HepG2 (cell line): ENCODE results near the gene ZMYND12. TPM values are rescaled to one million over a fixed set of nuclear protein-coding genes. Genes with fewer than 3 reads are reported as not detected.

Source experiments
- ATAC-seq: fragments of 200-7000 bp; cut with Tn5 transposase; 3 replicates; pipeline ENCODE4 v1.9.1; 2020; ENCODE audit warnings: mild to moderate bottlenecking, moderate library complexity
- BruUV-seq: library from RNA; stranded (reverse); fragments of 400-500 nt; replicated peaks from 2 replicates; lab custom pipeline; 2021; lab: Mats Ljungman, UMichigan
- CTCF ChIA-PET: fragments of 300-600 bp; formaldehyde crosslinking; extraction: SDS; loops from one replicate; lab custom pipeline; 2021; ENCODE audit warnings: low total read pairs, inconsistent platforms, low intra/inter-chr PET ratio; lab: Yijun Ruan, JAX
- POLR2A ChIA-PET: fragments of 350-600 bp; sonication (Branson Sonifier 250); formaldehyde crosslinking; loops from one replicate; lab custom pipeline; 2020; ENCODE audit warnings: antibody characterized with exemption, inconsistent platforms; lab: Yijun Ruan, JAX
- DNase-seq: peaks from one replicate; pipeline ENCODE4 v3.0.0-alpha.2; 2015; ENCODE audit warnings: low spot score
- FAIRE-seq: peaks from 3 replicates; lab custom pipeline; 2011; peaks lifted over from hg19 to GRCh38; lab: Jason Lieb, UNC
- H2AFZ ChIP-seq: one replicate; pipeline ENCODE4 v1.6.1; 2011; ENCODE audit warnings: low read length, inconsistent platforms
- H3K27ac ChIP-seq: fragments of 300-600 bp; 3 replicates; pipeline ENCODE4 v1.8.0; 2011; ENCODE audit warnings: mixed run types, mild to moderate bottlenecking, mixed read lengths, low read length, inconsistent platforms; ENCODE audit not compliant: insufficient read depth; ENCODE audit errors: extremely low read length
- H3K27me3 ChIP-seq, 2 experiments: fragments of 200-600 bp in 1 of 2; 2 replicates in 1 of 2; 3 replicates in 1 of 2; pipeline versions ENCODE4 v1.6.0 to v1.8.0; 2011; ENCODE audit warnings: low read length in 2 of 2, mild to moderate bottlenecking in 2 of 2, moderate library complexity in 2 of 2, inconsistent platforms in 1 of 2; ENCODE audit not compliant: insufficient read depth in 2 of 2, control insufficient read depth in 1 of 2
- H3K36me3 ChIP-seq, 2 experiments: fragments of 200-600 bp in 1 of 2; replicated peaks in 1 of 2; 2 replicates in 1 of 2; 3 replicates in 1 of 2; pipeline versions ENCODE4 v1.5.1 to v1.8.0; 2011; ENCODE audit warnings: low read length in 2 of 2, inconsistent platforms in 1 of 2; ENCODE audit not compliant: insufficient read depth in 2 of 2, control insufficient read depth in 1 of 2
- H3K4me1 ChIP-seq: 2 replicates; pipeline ENCODE4 v1.5.1; 2012; ENCODE audit warnings: low read length, inconsistent platforms; ENCODE audit not compliant: insufficient read depth
- H3K4me2 ChIP-seq: 2 replicates; pipeline ENCODE4 v1.6.0; 2011; ENCODE audit warnings: low read depth, low read length, inconsistent platforms
- H3K4me3 ChIP-seq, 3 experiments: fragments of 200-600 bp in 1 of 3; sonication (generic), shearing (Covaris generic) in 1 of 3; replicated peaks in 1 of 3; 2 replicates each; pipeline ENCODE4 v1.5.1; 2011 to 2016; ENCODE audit warnings: low read length in 3 of 3, inconsistent platforms in 2 of 3, low read depth in 2 of 3, mild to moderate bottlenecking in 2 of 3, control low read depth in 1 of 3, mixed read lengths in 1 of 3; ENCODE audit not compliant: insufficient read depth in 1 of 3
- H3K79me2 ChIP-seq: one replicate; pipeline ENCODE4 v1.6.1; 2011; ENCODE audit warnings: low read length, inconsistent platforms; ENCODE audit not compliant: insufficient read depth
- H3K9ac ChIP-seq: 2 replicates; pipeline ENCODE4 v1.6.0; 2011; ENCODE audit warnings: mild to moderate bottlenecking, low read depth, low read length, inconsistent platforms; ENCODE audit not compliant: insufficient read depth
- H3K9me3 ChIP-seq: 2 replicates; pipeline ENCODE4 v1.5.1; 2012; ENCODE audit warnings: mild to moderate bottlenecking, low read length
- H4K20me1 ChIP-seq: 2 replicates; pipeline ENCODE4 v1.6.0; 2011; ENCODE audit warnings: inconsistent platforms, mild to moderate bottlenecking, low read length, moderate library complexity; ENCODE audit not compliant: insufficient read depth
- HHEX ChIP-seq: IDR thresholded peaks from 2 replicates; pipeline ENCODE4 v1.6.1; 2016; ENCODE audit warnings: control low read depth
- HOXA5 ChIP-seq: sonication (generic); formaldehyde crosslinking; IDR thresholded peaks from 2 replicates; pipeline ENCODE4 v1.4.0; 2020; ENCODE audit warnings: missing genetic modification reagents
- JUND ChIP-seq: sonication (generic); formaldehyde crosslinking; IDR thresholded peaks from 2 replicates; pipeline ENCODE4 v1.8.0; 2022; ENCODE audit warnings: mild to moderate bottlenecking, missing genetic modification reagents
- NR2F6 ChIP-seq, 2 experiments: IDR thresholded peaks; 2 replicates each; pipeline ENCODE4 v1.6.1; 2016; ENCODE audit warnings: antibody characterized with exemption in 1 of 2, mild to moderate bottlenecking in 1 of 2
- PITX1 ChIP-seq: sonication (generic); formaldehyde crosslinking; IDR thresholded peaks from 2 replicates; pipeline ENCODE4 v1.5.1; 2020; ENCODE audit warnings: mild to moderate bottlenecking, missing genetic modification reagents
- ZC3H4 ChIP-seq: sonication (generic); formaldehyde crosslinking; IDR thresholded peaks from 2 replicates; pipeline ENCODE4 v1.4.0; 2020; ENCODE audit warnings: missing genetic modification reagents, borderline replicate concordance
- ZKSCAN8 ChIP-seq: IDR thresholded peaks from 2 replicates; pipeline ENCODE4 v1.6.1; 2016; ENCODE audit warnings: borderline replicate concordance, missing genetic modification reagents, missing compliant biosample characterization
- ZNF264 ChIP-seq: sonication (generic); formaldehyde crosslinking; IDR thresholded peaks from 2 replicates; pipeline ENCODE4 v1.4.0; 2020; ENCODE audit warnings: missing genetic modification reagents
- ZNF337 ChIP-seq: sonication (generic); formaldehyde crosslinking; IDR thresholded peaks from 2 replicates; pipeline ENCODE4 v1.5.1; 2020; ENCODE audit warnings: missing genetic modification reagents, low read depth, mild to moderate bottlenecking, borderline replicate concordance
- ZNF496 ChIP-seq: sonication (generic); formaldehyde crosslinking; IDR thresholded peaks from 2 replicates; pipeline ENCODE4 v1.8.1; 2023; ENCODE audit warnings: mild to moderate bottlenecking, moderate library complexity, missing genetic modification reagents; ENCODE audit not compliant: insufficient replicate concordance
- ZNF761 ChIP-seq: sonication (generic); formaldehyde crosslinking; conservative IDR thresholded peaks from 2 replicates; pipeline ENCODE4 v1.4.0; 2020; ENCODE audit warnings: mild to moderate bottlenecking, missing genetic modification reagents
- ZNF772 ChIP-seq: sonication (generic); formaldehyde crosslinking; IDR thresholded peaks from 2 replicates; pipeline ENCODE4 v1.5.0; 2020; ENCODE audit warnings: mild to moderate bottlenecking, missing genetic modification reagents
- WGBS: methylation state at CpG from one replicate; pipeline ENCODE4 v1.1.6; 2017; ENCODE audit warnings: low lambda C conversion rate; 5-methylcytosine and 5-hydroxymethylcytosine counted together
- in situ Hi-C: cut with HindIII; loops from 2 replicates; pipeline ENCODE4 v1.10.0; 2017; ENCODE audit warnings: low pct_unique_long_range_greater_than_20kb; ENCODE audit not compliant: extremely low pct_ligation_motif_present
- intact Hi-C: fragments of 100-400 bp; cut with micrococcal nuclease; formaldehyde crosslinking; loops from one replicate; pipeline ENCODE4 v1.10.0; 2022; ENCODE audit not compliant: unreplicated experiment
- polyA plus RNA-seq, 8 experiments: library from polyadenylated mRNA; depleted of rRNA in 3 of 8; stranded (reverse) in 7 of 8; unstranded in 1 of 8; fragments of >200 nt; fragmentation: Illumina TruSeq in 4 of 8; extraction: Trizol in 4 of 8; gene quantifications; 2 replicates each; pipeline versions ENCODE4 v1.2.1 to v1.2.3, GENCODE V29; 2011 to 2016; ENCODE audit warnings: low read depth in 4 of 8, missing spikeins in 1 of 8, mixed read lengths in 1 of 8; ENCODE audit not compliant: insufficient read depth in 1 of 8
- total RNA-seq, 5 experiments: library from RNA; depleted of rRNA; stranded (reverse); fragments of >200 nt; fragmentation: Illumina TruSeq; extraction: Trizol; gene quantifications; 2 replicates each; pipeline ENCODE4 v1.2.3, GENCODE V29; 2016; ENCODE audit warnings: low read depth in 1 of 5
- TF ChIP-seq, protein P1 (sequence below): sonication (generic); formaldehyde crosslinking; IDR thresholded peaks from 2 replicates; pipeline ENCODE4 v1.4.0; 2020; ENCODE audit warnings: missing genetic modification reagents, borderline replicate concordance
- TF ChIP-seq, protein P2 (sequence below): sonication (generic); formaldehyde crosslinking; conservative IDR thresholded peaks from 2 replicates; pipeline ENCODE4 v1.8.0; 2022; ENCODE audit warnings: low read depth, missing genetic modification reagents
- TF ChIP-seq, protein P3 (sequence below): sonication (generic); formaldehyde crosslinking; IDR thresholded peaks from 2 replicates; pipeline ENCODE4 v1.4.0; 2020; ENCODE audit warnings: missing genetic modification reagents

The ZMYND12 gene
- total and polyA plus RNA-seq, 2 of the 13 experiments (the other 11 are each of a cell fraction or from before 2014, with no cell fraction given): 0.13 to 0.71 TPM

DNA sequence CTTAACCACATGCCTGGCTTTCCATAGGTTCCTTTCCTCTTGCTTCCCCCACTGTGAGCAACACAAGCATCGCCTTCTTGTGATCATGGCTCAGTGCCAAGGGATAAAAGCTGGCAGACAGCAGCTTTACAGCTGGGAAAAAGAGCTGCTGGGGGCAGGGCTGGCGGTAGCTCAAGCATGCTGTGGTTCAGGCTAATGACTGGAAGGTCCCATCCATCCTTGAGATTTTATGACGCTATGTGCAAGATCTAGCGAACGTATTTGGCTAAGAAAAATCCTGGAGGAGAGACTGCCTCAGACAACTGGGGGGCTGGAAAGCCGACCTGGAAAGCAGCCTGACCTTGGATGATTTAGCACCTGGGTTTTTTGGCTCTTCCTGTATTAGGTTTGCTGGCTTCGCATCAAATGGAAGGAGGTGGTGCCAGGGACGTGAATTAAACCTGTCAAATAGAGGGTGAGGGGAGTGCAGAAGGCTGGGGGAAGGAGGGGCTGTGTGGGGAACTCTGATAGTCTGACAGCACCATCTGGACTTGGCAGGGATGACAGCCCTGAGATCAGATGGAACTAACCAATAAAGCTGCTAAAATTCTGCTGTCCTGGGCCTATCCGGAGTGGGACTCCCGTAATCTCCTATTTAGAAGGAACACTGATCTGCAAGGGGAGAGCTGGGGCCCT lies 34.8 kb downstream of the ZMYND12 start:
- H2AFZ ChIP-seq: no peak overlapping the region
- no TSS peak for BruUV-seq
- H3K4me2 ChIP-seq: no peak overlapping the region
- intact Hi-C loops: no loop called here
- H3K27me3 ChIP-seq: peaks cover 0 to 18% of the 10 kb centered on the region in 2 experiments; a peak in 1 of 5 replicates
- no peaks in the 10 kb centered on the region for H3K9me3 ChIP-seq
- POLR2A ChIA-PET: no interaction called here
- WGBS: 51% methylated on average over 8 of the region's 10 CpGs
- no peaks in the 10 kb centered on the region for H3K4me1 ChIP-seq
- no peak overlapping the region for H3K9ac ChIP-seq
- no peak for TF ChIP-seq ZNF264 (CRISPR knock-in tag)
- no peak for TF ChIP-seq ZC3H4 (CRISPR knock-in tag)
- no peak for TF ChIP-seq ZNF761 (CRISPR knock-in tag)
- TF ChIP-seq, protein P1, sequence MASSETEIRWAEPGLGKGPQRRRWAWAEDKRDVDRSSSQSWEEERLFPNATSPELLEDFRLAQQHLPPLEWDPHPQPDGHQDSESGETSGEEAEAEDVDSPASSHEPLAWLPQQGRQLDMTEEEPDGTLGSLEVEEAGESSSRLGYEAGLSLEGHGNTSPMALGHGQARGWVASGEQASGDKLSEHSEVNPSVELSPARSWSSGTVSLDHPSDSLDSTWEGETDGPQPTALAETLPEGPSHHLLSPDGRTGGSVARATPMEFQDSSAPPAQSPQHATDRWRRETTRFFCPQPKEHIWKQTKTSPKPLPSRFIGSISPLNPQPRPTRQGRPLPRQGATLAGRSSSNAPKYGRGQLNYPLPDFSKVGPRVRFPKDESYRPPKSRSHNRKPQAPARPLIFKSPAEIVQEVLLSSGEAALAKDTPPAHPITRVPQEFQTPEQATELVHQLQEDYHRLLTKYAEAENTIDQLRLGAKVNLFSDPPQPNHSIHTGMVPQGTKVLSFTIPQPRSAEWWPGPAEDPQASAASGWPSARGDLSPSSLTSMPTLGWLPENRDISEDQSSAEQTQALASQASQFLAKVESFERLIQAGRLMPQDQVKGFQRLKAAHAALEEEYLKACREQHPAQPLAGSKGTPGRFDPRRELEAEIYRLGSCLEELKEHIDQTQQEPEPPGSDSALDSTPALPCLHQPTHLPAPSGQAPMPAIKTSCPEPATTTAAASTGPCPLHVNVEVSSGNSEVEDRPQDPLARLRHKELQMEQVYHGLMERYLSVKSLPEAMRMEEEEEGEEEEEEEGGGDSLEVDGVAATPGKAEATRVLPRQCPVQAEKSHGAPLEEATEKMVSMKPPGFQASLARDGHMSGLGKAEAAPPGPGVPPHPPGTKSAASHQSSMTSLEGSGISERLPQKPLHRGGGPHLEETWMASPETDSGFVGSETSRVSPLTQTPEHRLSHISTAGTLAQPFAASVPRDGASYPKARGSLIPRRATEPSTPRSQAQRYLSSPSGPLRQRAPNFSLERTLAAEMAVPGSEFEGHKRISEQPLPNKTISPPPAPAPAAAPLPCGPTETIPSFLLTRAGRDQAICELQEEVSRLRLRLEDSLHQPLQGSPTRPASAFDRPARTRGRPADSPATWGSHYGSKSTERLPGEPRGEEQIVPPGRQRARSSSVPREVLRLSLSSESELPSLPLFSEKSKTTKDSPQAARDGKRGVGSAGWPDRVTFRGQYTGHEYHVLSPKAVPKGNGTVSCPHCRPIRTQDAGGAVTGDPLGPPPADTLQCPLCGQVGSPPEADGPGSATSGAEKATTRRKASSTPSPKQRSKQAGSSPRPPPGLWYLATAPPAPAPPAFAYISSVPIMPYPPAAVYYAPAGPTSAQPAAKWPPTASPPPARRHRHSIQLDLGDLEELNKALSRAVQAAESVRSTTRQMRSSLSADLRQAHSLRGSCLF (CRISPR knock-in tag): no peak
- TF ChIP-seq JUND (CRISPR knock-in tag): no peak
- no peak for TF ChIP-seq NR2F6 (IDR thresholded peaks at IDR 0.05)
- TF ChIP-seq NR2F6 (CRISPR knock-in tag; IDR thresholded peaks at IDR 0.05): no peak
- TF ChIP-seq PITX1 (CRISPR knock-in tag): no peak
- TF ChIP-seq ZKSCAN8 (CRISPR knock-in tag): no peak
- TF ChIP-seq, protein P2, sequence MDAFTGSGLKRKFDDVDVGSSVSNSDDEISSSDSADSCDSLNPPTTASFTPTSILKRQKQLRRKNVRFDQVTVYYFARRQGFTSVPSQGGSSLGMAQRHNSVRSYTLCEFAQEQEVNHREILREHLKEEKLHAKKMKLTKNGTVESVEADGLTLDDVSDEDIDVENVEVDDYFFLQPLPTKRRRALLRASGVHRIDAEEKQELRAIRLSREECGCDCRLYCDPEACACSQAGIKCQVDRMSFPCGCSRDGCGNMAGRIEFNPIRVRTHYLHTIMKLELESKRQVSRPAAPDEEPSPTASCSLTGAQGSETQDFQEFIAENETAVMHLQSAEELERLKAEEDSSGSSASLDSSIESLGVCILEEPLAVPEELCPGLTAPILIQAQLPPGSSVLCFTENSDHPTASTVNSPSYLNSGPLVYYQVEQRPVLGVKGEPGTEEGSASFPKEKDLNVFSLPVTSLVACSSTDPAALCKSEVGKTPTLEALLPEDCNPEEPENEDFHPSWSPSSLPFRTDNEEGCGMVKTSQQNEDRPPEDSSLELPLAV (CRISPR knock-in tag): no peak
- TF ChIP-seq ZNF337 (CRISPR knock-in tag): no peak
- no peak for TF ChIP-seq ZNF772
- no peak for TF ChIP-seq HOXA5 (CRISPR knock-in tag)
- TF ChIP-seq ZNF496 (CRISPR knock-in tag): no peak
- TF ChIP-seq, protein P3, sequence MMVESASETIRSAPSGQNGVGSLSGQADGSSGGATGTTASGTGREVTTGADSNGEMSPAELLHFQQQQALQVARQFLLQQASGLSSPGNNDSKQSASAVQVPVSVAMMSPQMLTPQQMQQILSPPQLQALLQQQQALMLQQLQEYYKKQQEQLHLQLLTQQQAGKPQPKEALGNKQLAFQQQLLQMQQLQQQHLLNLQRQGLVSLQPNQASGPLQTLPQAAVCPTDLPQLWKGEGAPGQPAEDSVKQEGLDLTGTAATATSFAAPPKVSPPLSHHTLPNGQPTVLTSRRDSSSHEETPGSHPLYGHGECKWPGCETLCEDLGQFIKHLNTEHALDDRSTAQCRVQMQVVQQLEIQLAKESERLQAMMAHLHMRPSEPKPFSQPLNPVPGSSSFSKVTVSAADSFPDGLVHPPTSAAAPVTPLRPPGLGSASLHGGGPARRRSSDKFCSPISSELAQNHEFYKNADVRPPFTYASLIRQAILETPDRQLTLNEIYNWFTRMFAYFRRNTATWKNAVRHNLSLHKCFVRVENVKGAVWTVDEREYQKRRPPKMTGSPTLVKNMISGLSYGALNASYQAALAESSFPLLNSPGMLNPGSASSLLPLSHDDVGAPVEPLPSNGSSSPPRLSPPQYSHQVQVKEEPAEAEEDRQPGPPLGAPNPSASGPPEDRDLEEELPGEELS (CRISPR knock-in tag): no peak
- no peak for TF ChIP-seq HHEX (CRISPR knock-in tag)
- TF ChIP-seq, all 625 proteins: peak for 0
- in situ Hi-C loops: no loop called here
- Histone ChIP-seq H3K79me2 (no peaks in the 10 kb centered on the region), H4K20me1 (no peaks in the 10 kb centered on the region), H3K36me3 (no peaks in the 10 kb centered on the region), H3K27ac (no peak overlapping the region), H3K4me3 (no peak overlapping the region)
- no peak for FAIRE-seq
- no peak for DNase-seq
- ATAC-seq: no peak
- CTCF ChIA-PET: no interaction called here
